ENCODE data around the gene SELENOK.
A peak's percentile ranks its signal among the peaks of the same experiment; 100 is the strongest.
"Not testable (repeated sequence)": the region's sequence is repeated elsewhere in the genome, so short reads cannot be mapped to it uniquely, and the experiment has no call there.

- TF ChIP-seq EP300 (IDR thresholded peaks at IDR 0.05; ENCODE audit: borderline replicate concordance); NFIC (IDR thresholded peaks at IDR 0.05); CEBPB (IDR thresholded peaks at IDR 0.05); MAX (IDR thresholded peaks at IDR 0.05); ZBTB7A (IDR thresholded peaks at IDR 0.05; ENCODE audit: low read depth); TCF12 (IDR thresholded peaks at IDR 0.05; ENCODE audit: low read depth); REST (IDR thresholded peaks at IDR 0.05; ENCODE audit: low read depth); RAD21 (IDR thresholded peaks at IDR 0.05; ENCODE audit: low read depth); FOXM1 (IDR thresholded peaks at IDR 0.05; ENCODE audit: borderline replicate concordance, low read depth); CREB1 (IDR thresholded peaks at IDR 0.05; ENCODE audit: low read depth): not testable (repeated sequence)
- TF ChIP-seq YY1 (IDR thresholded peaks at IDR 0.05; ENCODE audit: low read depth) = peak; percentile 44; the same call in 1 of the 2 replicates
Observed at GRCh38 chr3:53927208-53927872, 35.7 kb upstream of the SELENOK start.
